Gastroesophageal sphincter (tissue), 4 donors: ENCODE results near the gene NIPBL. TPM values are rescaled to one million over a fixed set of nuclear protein-coding genes. Genes with fewer than 3 reads are reported as not detected.
"Not testable (repeated sequence)": the region's sequence is repeated elsewhere in the genome, so short reads cannot be mapped to it uniquely, and the experiment has no call there.

Experiments
- ATAC-seq: fragments of 150-250 bp; one replicate; pipeline ENCODE4 v1.9.1; 2016; ENCODE audit warnings: mild to moderate bottlenecking, moderate library complexity
- H3K27ac ChIP-seq, 4 donors: fragments of 200-600 bp; sonication (generic) in 3 of 4; 1 replicate in 3 of 4; 2 replicates in 1 of 4; pipeline ENCODE4 v1.5.1; 2016 to 2019
- H3K27me3 ChIP-seq: fragments of 200-600 bp; sonication (generic); one replicate; pipeline ENCODE4 v1.5.1; 2019
- H3K36me3 ChIP-seq, 2 donors: fragments of 200-600 bp; sonication (generic); one replicate each; pipeline ENCODE4 v1.5.1; 2019; ENCODE audit warnings: control low read depth in 1 of 2
- H3K4me1 ChIP-seq, 3 donors: fragments of 200-600 bp; sonication (generic); 1 replicate in 2 of 3; 2 replicates in 1 of 3; pipeline ENCODE4 v1.5.1; 2016 to 2019; ENCODE audit warnings: control low read depth in 2 of 3
- H3K4me3 ChIP-seq, 2 donors: fragments of 200-600 bp; sonication (generic); one replicate each; pipeline ENCODE4 v1.5.1; 2019; ENCODE audit warnings: mild to moderate bottlenecking in 1 of 2, moderate library complexity in 1 of 2
- H3K9me3 ChIP-seq, 3 donors: fragments of 200-600 bp; sonication (generic); one replicate each; pipeline ENCODE4 v1.5.1; 2017 to 2019; ENCODE audit warnings: control low read depth in 2 of 3
- EP300 ChIP-seq: sonication (generic); formaldehyde crosslinking; IDR thresholded peaks from one replicate; pipeline ENCODE4 v1.6.1; 2017; ENCODE audit warnings: antibody characterized with exemption, mild to moderate bottlenecking
- POLR2A ChIP-seq, 2 donors: fragments of 450-650 bp; IDR thresholded peaks; one replicate each; pipeline ENCODE4 v1.6.1; 2017; ENCODE audit warnings: antibody characterized with exemption in 2 of 2, mild to moderate bottlenecking in 2 of 2, moderate library complexity in 1 of 2
- POLR2AphosphoS5 ChIP-seq: sonication (generic); formaldehyde crosslinking; IDR thresholded peaks from one replicate; pipeline ENCODE4 v1.6.1; 2017; ENCODE audit warnings: antibody characterized with exemption
- WGBS, 2 donors: methylation state at CpG; one replicate each; pipeline ENCODE4 v1.1.5; 2018; ENCODE audit warnings: low coverage in 1 of 2; 5-methylcytosine and 5-hydroxymethylcytosine counted together
- total RNA-seq, 4 donors: library from RNA; depleted of rRNA; stranded (reverse); fragments of >200 nt; gene quantifications; one replicate each; pipeline ENCODE4 v1.1.0, GENCODE V29; 2016
- TF ChIP-seq, protein P1 (sequence below), 4 experiments: fragments of 200-600 bp in 2 of 4; fragments of 450-650 bp in 2 of 4; sonication (generic) in 1 of 4; IDR thresholded peaks; one replicate each; pipeline ENCODE4 v1.5.1; 2017 to 2019; ENCODE audit warnings: antibody characterized with exemption in 4 of 4, mild to moderate bottlenecking in 2 of 4, moderate library complexity in 2 of 4

NIPBL gene
- total RNA-seq, 4 donors from 2014 or later = 44.9 to 59.4 (median 51.7) TPM

- H3K9me3 ChIP-seq = no peaks in the 10 kb centered on the region
- H3K36me3 ChIP-seq = no peaks in the 10 kb centered on the region
- 78 to 94% methylated on average over 2 to 5 of the region's 5 CpGs for WGBS, 2 donors
- ATAC-seq = no peak
- H3K27ac ChIP-seq = no peak overlapping the region
- TF ChIP-seq EP300 (no peak), POLR2AphosphoS5 (no peak), POLR2A (IDR thresholded peaks at IDR 0.05) (no peak)
- TF ChIP-seq, protein P1, sequence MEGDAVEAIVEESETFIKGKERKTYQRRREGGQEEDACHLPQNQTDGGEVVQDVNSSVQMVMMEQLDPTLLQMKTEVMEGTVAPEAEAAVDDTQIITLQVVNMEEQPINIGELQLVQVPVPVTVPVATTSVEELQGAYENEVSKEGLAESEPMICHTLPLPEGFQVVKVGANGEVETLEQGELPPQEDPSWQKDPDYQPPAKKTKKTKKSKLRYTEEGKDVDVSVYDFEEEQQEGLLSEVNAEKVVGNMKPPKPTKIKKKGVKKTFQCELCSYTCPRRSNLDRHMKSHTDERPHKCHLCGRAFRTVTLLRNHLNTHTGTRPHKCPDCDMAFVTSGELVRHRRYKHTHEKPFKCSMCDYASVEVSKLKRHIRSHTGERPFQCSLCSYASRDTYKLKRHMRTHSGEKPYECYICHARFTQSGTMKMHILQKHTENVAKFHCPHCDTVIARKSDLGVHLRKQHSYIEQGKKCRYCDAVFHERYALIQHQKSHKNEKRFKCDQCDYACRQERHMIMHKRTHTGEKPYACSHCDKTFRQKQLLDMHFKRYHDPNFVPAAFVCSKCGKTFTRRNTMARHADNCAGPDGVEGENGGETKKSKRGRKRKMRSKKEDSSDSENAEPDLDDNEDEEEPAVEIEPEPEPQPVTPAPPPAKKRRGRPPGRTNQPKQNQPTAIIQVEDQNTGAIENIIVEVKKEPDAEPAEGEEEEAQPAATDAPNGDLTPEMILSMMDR (IDR thresholded peaks at IDR 0.05) = no peak
- no peak overlapping the region for H3K4me3 ChIP-seq
- no peaks in the 10 kb centered on the region for H3K27me3 ChIP-seq
- H3K4me1 ChIP-seq = peaks cover 0 to 41% (median 2%) of the 10 kb centered on the region in 3 donors
These were observed 36.8 kb upstream of the NIPBL start for GRCh38 chr5:36839489-36840476.

DNA sequence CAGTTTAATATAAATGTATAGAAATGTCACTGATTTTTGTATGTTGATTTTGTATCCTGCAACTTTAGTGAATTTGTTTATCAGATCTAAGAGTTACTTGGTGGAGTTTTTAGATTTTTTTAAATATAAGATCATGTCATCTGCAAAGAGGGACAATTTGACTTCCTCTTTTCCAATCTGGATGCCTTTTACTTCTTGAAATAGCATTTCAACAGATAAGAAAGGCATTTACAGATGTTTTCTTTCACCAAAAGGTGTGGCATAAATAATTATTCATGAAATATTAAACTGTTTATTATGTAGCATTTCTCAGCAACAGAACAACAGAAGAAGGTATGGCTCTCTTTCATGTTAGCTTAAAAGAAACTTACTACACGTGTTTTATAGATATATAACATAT, 34.9 kb upstream of the NIPBL start:
- no peak for ATAC-seq
- Histone ChIP-seq H3K27ac (no peak overlapping the region), H3K27me3 (no peaks in the 10 kb centered on the region), H3K36me3 (no peaks in the 10 kb centered on the region), H3K9me3 (no peaks in the 10 kb centered on the region), H3K4me1 (peaks cover 0 to 27% (median 2%) of the 10 kb centered on the region in 3 donors), H3K4me3 (no peak overlapping the region)
- TF ChIP-seq, protein P1 (IDR thresholded peaks at IDR 0.05) = no peak
- no peak for TF ChIP-seq POLR2A (IDR thresholded peaks at IDR 0.05)
- no peak for TF ChIP-seq EP300
- TF ChIP-seq POLR2AphosphoS5 = no peak
- WGBS, 2 donors = 58 to 100% methylated on average over 1 of the region's 1 CpG

DNA sequence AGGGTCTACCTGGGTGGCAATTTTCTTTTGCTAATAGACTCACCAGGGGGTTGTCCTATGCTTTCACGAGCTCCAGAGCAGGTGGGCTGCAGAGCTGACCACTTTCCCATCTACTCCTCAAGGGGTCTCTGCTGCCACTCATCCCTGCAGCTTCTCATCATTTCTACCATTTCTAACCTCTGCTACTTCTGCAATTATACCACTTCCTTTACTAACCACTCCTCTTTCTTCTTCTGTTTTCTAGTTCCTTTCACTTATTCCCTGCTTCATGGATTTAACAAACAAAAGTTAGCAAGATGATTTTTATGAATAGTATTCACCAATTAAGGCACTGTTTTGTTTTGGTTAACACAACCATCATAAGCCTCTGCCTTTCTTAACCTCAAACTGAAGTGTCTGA, 34.5 kb upstream of the NIPBL start:
- TF ChIP-seq EP300 (no peak), POLR2AphosphoS5 (no peak), POLR2A (IDR thresholded peaks at IDR 0.05) (no peak)
- TF ChIP-seq, protein P1 (IDR thresholded peaks at IDR 0.05) = no peak
- peaks cover 0 to 23% (median 2%) of the 10 kb centered on the region in 3 donors for H3K4me1 ChIP-seq

GRCh38 chr5:36844305-36844704, 32.3 kb upstream of the NIPBL start:
- H3K4me1 ChIP-seq = peaks cover 0 to 1% (median under 1%) of the 10 kb centered on the region in 3 donors
- TF ChIP-seq, protein P1 (IDR thresholded peaks at IDR 0.05) = no peak
- TF ChIP-seq POLR2A (IDR thresholded peaks at IDR 0.05) (no peak), EP300 (no peak), POLR2AphosphoS5 (no peak)

More for the DNA sequence above, 34.5 kb upstream of the NIPBL start:
- 25 to 40% methylated on average over 1 of the region's 1 CpG for WGBS, 2 donors
- Histone ChIP-seq H3K36me3 (no peaks in the 10 kb centered on the region), H3K27ac (no peak overlapping the region), H3K9me3 (no peaks in the 10 kb centered on the region), H3K27me3 (no peaks in the 10 kb centered on the region), H3K4me3 (no peak overlapping the region)
- no peak for ATAC-seq

DNA sequence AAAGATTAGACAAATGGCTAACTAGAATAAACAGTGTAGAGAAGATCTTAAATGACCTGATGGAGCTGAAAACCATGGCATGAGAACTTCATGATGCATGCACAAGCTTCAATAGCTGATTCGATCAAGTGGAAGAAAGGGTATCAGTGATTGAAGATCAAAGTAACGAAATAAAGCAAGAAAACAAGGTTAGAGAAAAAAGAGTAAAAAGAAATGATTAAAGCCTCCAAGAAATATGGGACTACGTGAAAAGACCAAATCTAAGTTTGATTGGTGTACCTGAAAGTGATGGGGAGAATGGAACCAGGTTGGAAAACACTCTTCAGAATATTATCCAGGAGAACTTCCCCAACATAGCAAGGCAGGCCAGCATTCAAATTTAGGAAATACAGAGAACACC, 28.0 kb upstream of the NIPBL start:
- not testable (repeated sequence) for H3K36me3 ChIP-seq, H3K27me3 ChIP-seq, H3K4me1 ChIP-seq, H3K9me3 ChIP-seq, H3K27ac ChIP-seq, ATAC-seq, H3K4me3 ChIP-seq
- 81 to 89% methylated on average over 3 of the region's 3 CpGs for WGBS, 2 donors

More at GRCh38 chr5:36844305-36844704, 32.3 kb upstream of the NIPBL start:
- no peak for ATAC-seq
- 60 to 76% methylated on average over 5 of the region's 5 CpGs for WGBS, 2 donors
- Histone ChIP-seq H3K36me3 (no peaks in the 10 kb centered on the region), H3K27me3 (no peaks in the 10 kb centered on the region), H3K9me3 (peaks cover 0 to 3% (median 0%) of the 10 kb centered on the region in 3 donors), H3K27ac (no peak overlapping the region), H3K4me3 (no peak overlapping the region)

DNA sequence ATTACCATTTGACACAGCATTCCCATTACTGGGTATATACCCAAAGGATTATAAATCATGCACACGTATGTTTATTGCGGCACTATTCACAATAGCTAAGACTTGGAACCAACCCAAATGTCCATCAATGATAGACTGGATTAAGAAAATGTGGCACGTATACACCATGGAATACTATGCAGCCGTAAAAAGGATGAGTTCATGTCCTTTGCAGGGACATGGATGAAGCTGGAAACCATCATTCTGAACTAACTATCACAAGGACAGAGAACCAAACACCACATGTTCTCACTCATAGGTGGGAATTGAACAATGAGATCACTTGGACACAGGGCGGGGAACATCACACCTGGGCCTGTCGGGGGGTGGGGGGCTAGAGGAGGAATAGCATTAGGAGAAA, 23.7 kb upstream of the NIPBL start:
- H3K4me1 ChIP-seq, H3K9me3 ChIP-seq, H3K36me3 ChIP-seq, H3K27ac ChIP-seq, H3K4me3 ChIP-seq, H3K27me3 ChIP-seq, ATAC-seq: not testable (repeated sequence)
- WGBS, 2 donors = 98 to 100% methylated on average over 1 to 5 of the region's 6 CpGs
